ENCODE results near the gene ARFGAP2. TPM values are rescaled to one million over a fixed set of nuclear protein-coding genes. Genes with fewer than 3 reads are reported as not detected.

The ARFGAP2 gene
- total RNA-seq, 1 donor from 2014 or later, result 98.3 TPM

- H3K36me3 Mint-ChIP-seq (ENCODE audit: low read depth), result no peaks in the 10 kb centered on the region
- no peaks in the 10 kb centered on the region for H3K27me3 Mint-ChIP-seq
- peaks cover 16% of the 10 kb centered on the region for H3K4me1 Mint-ChIP-seq
- no peak overlapping the region for H3K4me3 Mint-ChIP-seq
- no peak overlapping the region for H3K27ac Mint-ChIP-seq
- no peaks in the 10 kb centered on the region for H3K9me3 Mint-ChIP-seq
- no peak for DNase-seq
- intact Hi-C loops (cut with micrococcal nuclease), result no loop called here
These were observed 20.3 kb downstream of the ARFGAP2 start for GRCh38 chr11:47156333-47156732.

- DNase-seq, result no peak
- no peaks in the 10 kb centered on the region for H3K36me3 Mint-ChIP-seq (ENCODE audit: low read depth)
- no peak overlapping the region for H3K27ac Mint-ChIP-seq
- no peaks in the 10 kb centered on the region for H3K27me3 Mint-ChIP-seq
- H3K9me3 Mint-ChIP-seq, result no peaks in the 10 kb centered on the region
- intact Hi-C loops (cut with micrococcal nuclease), result no loop called here
- no peak overlapping the region for H3K4me3 Mint-ChIP-seq
- H3K4me1 Mint-ChIP-seq, result peaks cover 16% of the 10 kb centered on the region
These were observed 20.8 kb downstream of the ARFGAP2 start for GRCh38 chr11:47155879-47156278.

GRCh38 chr11:47154616-47155570, 21.8 kb downstream of the ARFGAP2 start:
- Mint-ChIP-seq H3K27me3 (no peaks in the 10 kb centered on the region), H3K4me3 (peak overlapping the region; percentile 50), H3K27ac (peak overlapping the region; percentile 51), H3K9me3 (no peaks in the 10 kb centered on the region), H3K36me3 (ENCODE audit: low read depth) (no peaks in the 10 kb centered on the region), H3K4me1 (peaks cover 16% of the 10 kb centered on the region)
- intact Hi-C loops (cut with micrococcal nuclease), result no loop called here
- DNase-seq, result peak; percentile 76

GRCh38 chr11:47152953-47153950, 23.4 kb downstream of the ARFGAP2 start:
- Mint-ChIP-seq H3K9me3 (no peaks in the 10 kb centered on the region), H3K27ac (no peak overlapping the region), H3K4me1 (peaks cover 16% of the 10 kb centered on the region), H3K27me3 (no peaks in the 10 kb centered on the region), H3K36me3 (ENCODE audit: low read depth) (no peaks in the 10 kb centered on the region), H3K4me3 (no peak overlapping the region)
- peak; percentile 87 for DNase-seq
- intact Hi-C loops (cut with micrococcal nuclease), result loop anchor here (1.0 kb wide), 2 partner anchors 233 to 264 kb away; no protein-coding TSS in a partner anchor

- Mint-ChIP-seq H3K4me1 (peaks cover 16% of the 10 kb centered on the region), H3K27ac (no peak overlapping the region), H3K27me3 (no peaks in the 10 kb centered on the region)
These were observed 24.3 kb downstream of the ARFGAP2 start for GRCh38 chr11:47152126-47152952.

GRCh38 chr11:47149782-47150181, 26.9 kb downstream of the ARFGAP2 start:
- H3K27ac Mint-ChIP-seq, result no peak overlapping the region
- no peaks in the 10 kb centered on the region for H3K27me3 Mint-ChIP-seq
- no peaks in the 10 kb centered on the region for H3K9me3 Mint-ChIP-seq
- intact Hi-C loops (cut with micrococcal nuclease), result no loop called here
- DNase-seq, result no peak
- H3K4me3 Mint-ChIP-seq, result no peak overlapping the region
- peaks cover 7% of the 10 kb centered on the region for H3K4me1 Mint-ChIP-seq
- no peaks in the 10 kb centered on the region for H3K36me3 Mint-ChIP-seq (ENCODE audit: low read depth)

More at GRCh38 chr11:47152126-47152952, 24.3 kb downstream of the ARFGAP2 start:
- H3K36me3 Mint-ChIP-seq (ENCODE audit: low read depth), result no peaks in the 10 kb centered on the region
- H3K4me3 Mint-ChIP-seq, result no peak overlapping the region
- intact Hi-C loops (cut with micrococcal nuclease), result no loop called here
- H3K9me3 Mint-ChIP-seq, result no peaks in the 10 kb centered on the region
- no peak for DNase-seq

GRCh38 chr11:47148903-47149531, 27.7 kb downstream of the ARFGAP2 start:
- Mint-ChIP-seq H3K4me1 (peaks cover 6% of the 10 kb centered on the region), H3K36me3 (ENCODE audit: low read depth) (no peaks in the 10 kb centered on the region), H3K4me3 (no peak overlapping the region), H3K27me3 (no peaks in the 10 kb centered on the region), H3K9me3 (no peaks in the 10 kb centered on the region), H3K27ac (no peak overlapping the region)
- intact Hi-C loops (cut with micrococcal nuclease), result no loop called here
- DNase-seq, result no peak

GRCh38 chr11:47148270-47148669, 28.4 kb downstream of the ARFGAP2 start:
- Mint-ChIP-seq H3K27me3 (no peaks in the 10 kb centered on the region), H3K4me3 (no peak overlapping the region), H3K9me3 (no peaks in the 10 kb centered on the region), H3K27ac (no peak overlapping the region), H3K36me3 (ENCODE audit: low read depth) (no peaks in the 10 kb centered on the region), H3K4me1 (peaks cover 4% of the 10 kb centered on the region)
- no peak for DNase-seq
- intact Hi-C loops (cut with micrococcal nuclease), result no loop called here

- Mint-ChIP-seq H3K9me3 (no peaks in the 10 kb centered on the region), H3K36me3 (ENCODE audit: low read depth) (no peaks in the 10 kb centered on the region), H3K4me3 (no peak overlapping the region), H3K27ac (no peak overlapping the region), H3K4me1 (no peaks in the 10 kb centered on the region), H3K27me3 (no peaks in the 10 kb centered on the region)
- intact Hi-C loops (cut with micrococcal nuclease), result no loop called here
- no peak for DNase-seq
These were observed 29.0 kb downstream of the ARFGAP2 start for GRCh38 chr11:47147681-47148080.

- intact Hi-C loops (cut with micrococcal nuclease), result no loop called here
- Mint-ChIP-seq H3K36me3 (ENCODE audit: low read depth) (no peaks in the 10 kb centered on the region), H3K4me3 (no peak overlapping the region), H3K27me3 (no peaks in the 10 kb centered on the region), H3K4me1 (no peaks in the 10 kb centered on the region), H3K9me3 (no peaks in the 10 kb centered on the region), H3K27ac (no peak overlapping the region)
- no peak for DNase-seq
These were observed 29.4 kb downstream of the ARFGAP2 start for GRCh38 chr11:47147250-47147649.

- Mint-ChIP-seq H3K4me1 (no peaks in the 10 kb centered on the region), H3K36me3 (ENCODE audit: low read depth) (no peaks in the 10 kb centered on the region), H3K27ac (no peak overlapping the region), H3K27me3 (no peaks in the 10 kb centered on the region), H3K9me3 (no peaks in the 10 kb centered on the region), H3K4me3 (no peak overlapping the region)
- no peak for DNase-seq
- intact Hi-C loops (cut with micrococcal nuclease), result no loop called here
These were observed 32.1 kb downstream of the ARFGAP2 start for GRCh38 chr11:47144541-47144940.

GRCh38 chr11:47143322-47143721, 33.4 kb downstream of the ARFGAP2 start:
- intact Hi-C loops (cut with micrococcal nuclease), result no loop called here
- DNase-seq, result no peak
- no peak overlapping the region for H3K4me3 Mint-ChIP-seq

GRCh38 chr11:47139878-47140277, 36.8 kb downstream of the ARFGAP2 start:
- Mint-ChIP-seq H3K27me3 (no peaks in the 10 kb centered on the region), H3K27ac (no peak overlapping the region), H3K4me1 (peaks cover 3% of the 10 kb centered on the region), H3K36me3 (ENCODE audit: low read depth) (no peaks in the 10 kb centered on the region), H3K4me3 (no peak overlapping the region), H3K9me3 (no peaks in the 10 kb centered on the region)
- intact Hi-C loops (cut with micrococcal nuclease), result no loop called here
- no peak for DNase-seq

More at GRCh38 chr11:47143322-47143721, 33.4 kb downstream of the ARFGAP2 start:
- Mint-ChIP-seq H3K9me3 (no peaks in the 10 kb centered on the region), H3K4me1 (peaks cover 3% of the 10 kb centered on the region), H3K27ac (no peak overlapping the region), H3K36me3 (ENCODE audit: low read depth) (no peaks in the 10 kb centered on the region), H3K27me3 (no peaks in the 10 kb centered on the region)

Data from activated CD4-positive, alpha-beta T cell treated with anti-CD3 and anti-CD28 coated beads, Interleukin-2, amount 10 ng/mL, durations not matched to agents 24 days and 14 days (primary cell).